ENCODE data around the gene GRK6. TPM values are rescaled to one million over a fixed set of nuclear protein-coding genes. Genes with fewer than 3 reads are reported as not detected.

The GRK6 gene
- polyA plus RNA-seq, 1 donor from 2014 or later: 22.6 TPM

DNA sequence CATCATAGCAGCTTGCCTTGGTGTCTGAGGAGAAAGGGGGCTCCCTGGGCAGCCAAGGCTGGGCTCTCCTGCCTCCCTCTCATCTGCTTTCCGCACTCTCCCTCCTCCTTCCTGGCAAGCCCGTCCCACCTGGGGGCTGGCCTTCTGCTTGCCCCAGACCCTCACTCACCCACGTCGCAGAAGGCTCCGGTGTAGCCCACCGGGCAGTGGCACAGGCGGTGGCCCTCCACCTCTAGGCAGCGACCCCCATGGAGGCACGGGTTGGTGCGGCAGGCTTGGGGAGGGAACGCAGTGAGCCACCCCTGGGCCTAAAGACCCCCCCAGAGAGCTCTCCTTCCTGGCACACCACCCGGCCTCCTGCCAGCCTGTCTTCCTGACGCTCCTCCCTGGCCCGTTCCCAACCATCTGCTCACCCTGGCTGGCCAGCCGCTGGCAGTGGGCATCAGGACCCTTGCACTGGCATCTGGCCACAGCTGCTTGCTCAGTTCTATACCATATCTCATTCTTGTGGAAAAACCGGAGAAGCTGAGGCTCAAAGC, 21.8 kb upstream of the GRK6 start:
- H3K27me3 ChIP-seq (ENCODE audit: insufficient read depth, low read depth, low read length): peaks cover 42% of the 10 kb centered on the region
- H3K9me2 ChIP-seq (ENCODE audit: insufficient read depth, low read length): no peaks in the 10 kb centered on the region
- H3K9me3 ChIP-seq (ENCODE audit: low read length): no peaks in the 10 kb centered on the region
- H3K36me3 ChIP-seq (ENCODE audit: insufficient read depth, low read length): no peaks in the 10 kb centered on the region
- H4K20me1 ChIP-seq (ENCODE audit: insufficient read depth): no peaks in the 10 kb centered on the region
- H3K4me2 ChIP-seq (ENCODE audit: low read length): no peak overlapping the region
- peak overlapping the region; percentile 55 for H3K9ac ChIP-seq (ENCODE audit: low read length)
- H3F3A ChIP-seq (ENCODE audit: insufficient read depth, low read length, poor library complexity, severe bottlenecking): no peaks in the 10 kb centered on the region
- peak overlapping the region; percentile 65 for H3K4me3 ChIP-seq (ENCODE audit: low read length)
- H2AFZ ChIP-seq (ENCODE audit: low read depth, low read length): no peak overlapping the region
- TF ChIP-seq, protein P1, sequence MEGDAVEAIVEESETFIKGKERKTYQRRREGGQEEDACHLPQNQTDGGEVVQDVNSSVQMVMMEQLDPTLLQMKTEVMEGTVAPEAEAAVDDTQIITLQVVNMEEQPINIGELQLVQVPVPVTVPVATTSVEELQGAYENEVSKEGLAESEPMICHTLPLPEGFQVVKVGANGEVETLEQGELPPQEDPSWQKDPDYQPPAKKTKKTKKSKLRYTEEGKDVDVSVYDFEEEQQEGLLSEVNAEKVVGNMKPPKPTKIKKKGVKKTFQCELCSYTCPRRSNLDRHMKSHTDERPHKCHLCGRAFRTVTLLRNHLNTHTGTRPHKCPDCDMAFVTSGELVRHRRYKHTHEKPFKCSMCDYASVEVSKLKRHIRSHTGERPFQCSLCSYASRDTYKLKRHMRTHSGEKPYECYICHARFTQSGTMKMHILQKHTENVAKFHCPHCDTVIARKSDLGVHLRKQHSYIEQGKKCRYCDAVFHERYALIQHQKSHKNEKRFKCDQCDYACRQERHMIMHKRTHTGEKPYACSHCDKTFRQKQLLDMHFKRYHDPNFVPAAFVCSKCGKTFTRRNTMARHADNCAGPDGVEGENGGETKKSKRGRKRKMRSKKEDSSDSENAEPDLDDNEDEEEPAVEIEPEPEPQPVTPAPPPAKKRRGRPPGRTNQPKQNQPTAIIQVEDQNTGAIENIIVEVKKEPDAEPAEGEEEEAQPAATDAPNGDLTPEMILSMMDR (IDR thresholded peaks at IDR 0.05; ENCODE audit: poor library complexity, severe bottlenecking): peak; percentile 12
- TF ChIP-seq MXI1 (conservative IDR thresholded peaks at IDR 0.05; ENCODE audit: poor library complexity, severe bottlenecking) (peak; percentile 3), POLR2AphosphoS5 (IDR thresholded peaks at IDR 0.05) (no peak)
- H3K79me2 ChIP-seq (replicated peaks; ENCODE audit: insufficient read depth, low read length): no peaks in the 10 kb centered on the region
- no peak overlapping the region for H3K27ac ChIP-seq (ENCODE audit: low read length)

DNA sequence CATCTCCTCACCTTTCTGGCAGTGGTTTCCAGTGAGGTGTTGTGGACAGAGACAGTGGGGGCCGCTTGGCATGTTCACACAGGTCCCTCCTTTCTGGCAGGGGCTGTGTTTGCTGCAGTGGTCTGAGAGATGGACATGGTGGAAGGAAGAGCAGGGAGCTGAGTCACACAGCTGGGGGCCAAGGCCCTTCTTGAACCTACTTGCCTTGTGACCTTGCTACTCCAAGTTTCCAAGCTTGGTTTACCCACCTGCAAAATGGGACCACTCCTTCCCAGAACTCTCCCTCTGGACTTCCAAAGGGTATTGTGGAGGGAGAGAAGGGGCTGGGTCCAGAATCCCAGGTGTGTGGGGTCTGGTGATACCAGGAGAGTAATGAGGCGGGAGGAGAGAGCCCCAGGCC, 21.2 kb upstream of the GRK6 start:
- Histone ChIP-seq H3K27ac (ENCODE audit: low read length) (no peak overlapping the region), H3K9ac (ENCODE audit: low read length) (peak overlapping the region; percentile 55), H3K36me3 (ENCODE audit: insufficient read depth, low read length) (no peaks in the 10 kb centered on the region), H4K20me1 (ENCODE audit: insufficient read depth) (no peaks in the 10 kb centered on the region), H3K27me3 (ENCODE audit: insufficient read depth, low read depth, low read length) (peaks cover 42% of the 10 kb centered on the region), H2AFZ (ENCODE audit: low read depth, low read length) (no peak overlapping the region), H3K9me3 (ENCODE audit: low read length) (no peaks in the 10 kb centered on the region), H3K9me2 (ENCODE audit: insufficient read depth, low read length) (no peaks in the 10 kb centered on the region), H3F3A (ENCODE audit: insufficient read depth, low read length, poor library complexity, severe bottlenecking) (no peaks in the 10 kb centered on the region), H3K4me3 (ENCODE audit: low read length) (no peak overlapping the region), H3K79me2 (replicated peaks; ENCODE audit: insufficient read depth, low read length) (no peaks in the 10 kb centered on the region), H3K4me2 (ENCODE audit: low read length) (no peak overlapping the region)
- TF ChIP-seq, protein P2, sequence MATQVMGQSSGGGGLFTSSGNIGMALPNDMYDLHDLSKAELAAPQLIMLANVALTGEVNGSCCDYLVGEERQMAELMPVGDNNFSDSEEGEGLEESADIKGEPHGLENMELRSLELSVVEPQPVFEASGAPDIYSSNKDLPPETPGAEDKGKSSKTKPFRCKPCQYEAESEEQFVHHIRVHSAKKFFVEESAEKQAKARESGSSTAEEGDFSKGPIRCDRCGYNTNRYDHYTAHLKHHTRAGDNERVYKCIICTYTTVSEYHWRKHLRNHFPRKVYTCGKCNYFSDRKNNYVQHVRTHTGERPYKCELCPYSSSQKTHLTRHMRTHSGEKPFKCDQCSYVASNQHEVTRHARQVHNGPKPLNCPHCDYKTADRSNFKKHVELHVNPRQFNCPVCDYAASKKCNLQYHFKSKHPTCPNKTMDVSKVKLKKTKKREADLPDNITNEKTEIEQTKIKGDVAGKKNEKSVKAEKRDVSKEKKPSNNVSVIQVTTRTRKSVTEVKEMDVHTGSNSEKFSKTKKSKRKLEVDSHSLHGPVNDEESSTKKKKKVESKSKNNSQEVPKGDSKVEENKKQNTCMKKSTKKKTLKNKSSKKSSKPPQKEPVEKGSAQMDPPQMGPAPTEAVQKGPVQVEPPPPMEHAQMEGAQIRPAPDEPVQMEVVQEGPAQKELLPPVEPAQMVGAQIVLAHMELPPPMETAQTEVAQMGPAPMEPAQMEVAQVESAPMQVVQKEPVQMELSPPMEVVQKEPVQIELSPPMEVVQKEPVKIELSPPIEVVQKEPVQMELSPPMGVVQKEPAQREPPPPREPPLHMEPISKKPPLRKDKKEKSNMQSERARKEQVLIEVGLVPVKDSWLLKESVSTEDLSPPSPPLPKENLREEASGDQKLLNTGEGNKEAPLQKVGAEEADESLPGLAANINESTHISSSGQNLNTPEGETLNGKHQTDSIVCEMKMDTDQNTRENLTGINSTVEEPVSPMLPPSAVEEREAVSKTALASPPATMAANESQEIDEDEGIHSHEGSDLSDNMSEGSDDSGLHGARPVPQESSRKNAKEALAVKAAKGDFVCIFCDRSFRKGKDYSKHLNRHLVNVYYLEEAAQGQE (IDR thresholded peaks at IDR 0.05; ENCODE audit: borderline replicate concordance): no peak
- TF ChIP-seq, protein P1 (IDR thresholded peaks at IDR 0.05; ENCODE audit: poor library complexity, severe bottlenecking): no peak
- TF ChIP-seq EZH2 (IDR thresholded peaks at IDR 0.05; ENCODE audit: borderline replicate concordance, insufficient read depth, low read length, poor library complexity, severe bottlenecking) (no peak), EP300 (conservative IDR thresholded peaks at IDR 0.05; ENCODE audit: poor library complexity, severe bottlenecking) (no peak), TAF1 (IDR thresholded peaks at IDR 0.05; ENCODE audit: low read depth) (no peak), POLR2AphosphoS5 (IDR thresholded peaks at IDR 0.05) (no peak), MXI1 (conservative IDR thresholded peaks at IDR 0.05; ENCODE audit: poor library complexity, severe bottlenecking) (no peak), RAD21 (conservative IDR thresholded peaks at IDR 0.05) (no peak), SMC3 (conservative IDR thresholded peaks at IDR 0.05; ENCODE audit: poor library complexity) (no peak)

Data from neural cell (in vitro differentiated cells).